Posterior cingulate gyrus (tissue), 11 donors: ENCODE results near the gene GFRA4.

Experiments
- DNase-seq, 10 donors: peaks; one replicate each; pipeline versions ENCODE4 v3.0.0 to v3.0.0-alpha.2; 2020 to 2021; ENCODE audit warnings: mixed read lengths in 3 of 10
- intact Hi-C: fragments of 100-400 bp; cut with DNase I; formaldehyde crosslinking; loops from one replicate; pipeline ENCODE4 v1.15.1; 2023

The GFRA4 gene

GRCh38 chr20:3663031-3663701 lies at the start of gene GFRA4:
GFRA4 (minus strand) TSS chr20:3663399; CDS start chr20:3663399, 0 bp downstream.
- intact Hi-C loops = no loop called here
- DNase-seq = peak in 2 of 10 donors; percentile 76 to 84

GRCh38 chr20:3712279-3712873 lies 49.2 kb upstream of the GFRA4 start, which contains the start of gene SIGLEC1:
SIGLEC1 (minus strand) TSS chr20:3712600; CDS start chr20:3707128, 5,472 bp downstream.
- peak in 6 of 10 donors; percentile 17 to 91 (median 52) for DNase-seq
- intact Hi-C loops = no loop called here

DNA sequence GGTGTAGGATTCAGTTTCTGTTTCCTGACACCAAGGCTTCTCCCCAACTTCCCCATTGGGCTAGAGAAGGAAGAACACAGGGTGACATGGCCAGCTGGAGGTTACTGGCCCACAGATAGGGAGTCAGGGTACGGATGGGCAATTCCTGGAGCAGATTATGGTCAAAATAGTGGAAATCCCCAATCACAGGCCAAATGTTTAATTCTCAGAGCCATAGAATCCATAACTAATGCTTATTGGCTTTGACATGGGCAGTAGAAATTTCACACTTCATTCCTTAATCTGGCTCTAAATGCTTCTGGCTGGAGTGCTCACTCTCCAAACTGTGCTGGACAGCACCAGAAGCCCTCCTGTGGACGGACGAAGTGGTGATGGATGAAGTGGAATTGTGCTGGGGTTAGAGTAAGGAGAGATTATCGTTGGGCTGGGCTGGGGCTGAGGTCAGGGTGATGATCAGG lies 48.3 kb upstream of the GFRA4 start:
- peak in 1 of 10 donors; percentile 4 for DNase-seq
- intact Hi-C loops = loop anchor here (1.0 kb wide), 2 partner anchors 35 to 148 kb away; no protein-coding TSS in a partner anchor

DNA sequence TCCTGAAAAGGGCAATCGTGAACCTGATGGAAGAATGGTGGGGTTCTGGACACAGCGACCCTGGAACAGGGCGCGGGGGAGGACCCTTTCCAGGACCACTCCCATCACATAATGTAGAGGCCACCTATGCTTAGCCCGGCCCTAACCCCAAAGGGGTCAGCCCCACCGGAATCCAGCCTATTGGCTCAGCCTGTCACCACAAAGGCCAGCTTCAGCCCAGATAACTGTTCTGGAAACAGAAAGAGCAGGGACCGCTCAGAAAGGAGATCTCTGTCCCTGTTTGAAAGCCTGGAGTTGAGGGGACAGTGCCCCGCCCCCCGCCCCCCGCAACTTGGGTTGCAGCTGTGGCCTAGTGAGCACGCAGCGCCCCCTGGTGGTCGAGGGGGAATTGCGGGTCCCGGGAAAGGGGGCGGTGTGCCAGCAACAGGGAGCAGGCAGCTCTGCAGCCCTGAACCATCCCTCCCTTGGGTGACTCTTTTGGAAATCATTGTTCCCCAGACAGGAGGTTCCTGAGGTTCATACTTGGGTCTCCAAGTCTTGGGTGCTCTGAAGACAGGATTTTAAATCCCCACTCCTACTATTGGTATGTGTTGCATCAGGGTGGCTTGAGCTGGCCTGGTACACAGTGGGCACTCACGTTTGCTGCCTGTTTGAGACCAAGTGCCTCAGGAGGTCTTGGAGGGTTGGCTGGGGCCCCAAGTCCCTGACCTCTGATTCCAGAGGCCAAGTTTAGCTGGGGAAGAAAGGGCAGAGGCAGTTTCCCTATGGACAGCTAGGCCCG lies 47.7 kb upstream of the GFRA4 start:
- intact Hi-C loops = loop anchor here (1.0 kb wide), 2 partner anchors 35 to 148 kb away; no protein-coding TSS in a partner anchor
- DNase-seq = peak; percentile 41 to 95 (median 79)

DNA sequence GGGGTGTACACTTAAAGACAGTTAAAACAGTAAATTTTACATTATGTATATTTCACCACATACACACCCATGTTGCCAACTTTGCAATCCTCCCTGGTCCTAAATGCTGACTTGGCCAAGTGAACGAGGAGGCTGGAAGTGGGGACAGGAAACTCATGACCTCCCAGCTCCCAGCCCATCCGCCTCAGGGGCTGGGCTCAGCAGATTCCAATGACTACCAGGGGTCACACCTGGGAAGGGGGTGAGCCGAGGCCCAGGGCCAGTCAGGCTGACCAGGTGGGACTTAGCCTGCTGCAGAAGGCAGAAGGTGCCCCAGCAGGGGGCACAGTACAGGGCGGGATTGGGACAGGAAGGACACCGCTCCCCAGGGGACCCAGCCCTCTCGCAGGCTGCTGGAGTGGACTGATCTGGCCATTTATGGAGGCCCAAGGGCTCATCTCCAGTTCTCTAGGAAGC lies 46.8 kb upstream of the GFRA4 start:
- intact Hi-C loops = no loop called here
- peak in 2 of 10 donors; percentile 46 to 81 for DNase-seq

GRCh38 chr20:3707508-3707899 lies 44.3 kb upstream of the GFRA4 start:
- intact Hi-C loops = no loop called here
- peak in 2 of 10 donors; percentile 5 to 18 for DNase-seq

GRCh38 chr20:3706774-3707507 lies 43.7 kb upstream of the GFRA4 start:
- peak in 2 of 10 donors; percentile 45 to 74 for DNase-seq
- intact Hi-C loops = no loop called here

DNA sequence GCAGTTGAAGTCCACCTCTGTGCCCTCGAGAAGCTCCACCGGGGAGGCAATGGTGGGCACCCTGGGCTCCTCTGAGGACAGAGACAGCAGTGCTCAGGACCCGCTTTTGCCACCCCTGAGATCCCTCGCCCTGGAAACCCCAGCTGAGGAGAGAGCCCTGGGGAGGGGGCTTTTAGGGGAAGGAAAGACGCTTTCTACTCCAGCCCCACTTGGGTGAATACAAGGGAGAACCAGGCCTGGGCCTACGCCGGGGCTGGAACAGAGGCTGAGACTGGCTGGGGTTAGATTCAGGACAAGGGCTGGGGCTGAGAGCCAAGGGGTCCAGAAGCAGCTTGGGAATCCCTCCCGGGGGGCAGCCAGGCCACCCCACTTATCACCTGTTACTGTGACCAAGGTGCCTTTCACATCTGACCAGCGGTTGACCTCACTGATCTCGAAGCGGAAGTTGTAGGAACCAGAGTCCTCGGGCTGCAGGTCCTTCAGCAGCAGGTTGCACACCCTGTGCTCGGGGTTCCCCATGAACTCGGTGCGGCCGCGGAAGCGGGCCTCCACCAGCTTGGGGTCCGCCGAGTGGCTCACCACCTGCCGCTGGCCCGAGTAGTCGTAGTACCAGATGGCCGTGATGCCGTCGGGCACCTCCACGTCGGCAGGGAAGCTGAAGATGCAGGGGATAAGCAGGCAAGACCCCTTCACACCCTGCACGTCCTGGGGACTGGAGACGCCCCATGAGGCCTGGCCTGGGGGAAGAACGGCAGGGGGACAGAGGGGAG lies 43.0 kb upstream of the GFRA4 start:
- peak in 2 of 10 donors; percentile 41 to 66 for DNase-seq
- intact Hi-C loops = no loop called here

GRCh38 chr20:3705491-3705969 lies 42.3 kb upstream of the GFRA4 start:
- intact Hi-C loops = no loop called here
- peak in 2 of 10 donors; percentile 46 to 57 for DNase-seq

DNA sequence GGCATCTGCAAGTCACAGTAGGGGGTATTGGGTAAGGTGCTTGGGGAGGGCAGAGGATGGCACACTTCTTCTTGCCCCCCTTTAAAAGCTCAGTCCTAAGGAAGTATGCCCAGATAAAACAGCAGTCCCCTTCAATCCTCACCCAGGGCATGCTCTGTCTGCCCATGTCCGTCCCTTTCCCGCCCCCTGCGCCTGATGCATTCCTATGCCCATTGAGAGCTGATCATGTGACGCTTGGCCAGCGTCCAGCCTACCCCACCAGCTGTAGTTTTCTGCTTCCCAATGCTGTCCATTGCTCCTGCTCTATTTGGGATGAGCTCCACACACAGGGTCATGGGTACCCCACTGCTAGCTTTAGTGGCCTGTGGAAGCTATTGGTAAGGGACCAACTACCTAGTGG lies 40.9 kb upstream of the GFRA4 start:
- intact Hi-C loops = no loop called here
- peak in 2 of 10 donors; percentile 41 to 76 for DNase-seq

GRCh38 chr20:3702611-3703391 lies 39.6 kb upstream of the GFRA4 start:
- peak in 2 of 10 donors; percentile 33 to 76 for DNase-seq
- intact Hi-C loops = no loop called here

GRCh38 chr20:3701061-3701998 lies 38.1 kb upstream of the GFRA4 start:
- intact Hi-C loops = no loop called here

DNA sequence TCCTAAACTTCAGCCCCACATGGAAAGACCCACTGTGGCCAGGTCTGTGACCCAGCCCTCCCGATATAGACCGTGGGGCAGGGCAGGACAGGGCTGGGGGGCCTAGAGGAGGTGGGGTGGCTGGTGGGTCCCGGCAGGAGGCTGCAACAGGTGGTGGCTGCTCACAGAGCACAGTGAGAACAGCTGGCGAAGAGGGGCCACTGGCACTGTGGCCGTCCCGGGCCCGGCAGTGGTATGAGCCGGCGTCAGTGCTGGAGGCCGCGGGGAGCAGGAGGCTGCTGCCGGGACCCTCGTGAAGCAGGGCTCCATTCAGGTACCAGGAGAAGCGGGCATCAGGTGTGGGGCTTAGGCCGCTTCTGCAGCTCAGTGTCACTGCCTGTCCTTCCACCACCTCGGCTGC lies 35.8 kb upstream of the GFRA4 start:
- peak in 2 of 10 donors; percentile 46 to 55 for DNase-seq
- intact Hi-C loops = no loop called here

More at GRCh38 chr20:3701061-3701998, 38.1 kb upstream of the GFRA4 start:
- peak in 2 of 10 donors; percentile 47 to 51 for DNase-seq

- intact Hi-C loops = no loop called here
- DNase-seq = peak in 2 of 10 donors; percentile 32 to 55
Measured at GRCh38 chr20:3698591-3699001, 35.4 kb upstream of the GFRA4 start.

DNA sequence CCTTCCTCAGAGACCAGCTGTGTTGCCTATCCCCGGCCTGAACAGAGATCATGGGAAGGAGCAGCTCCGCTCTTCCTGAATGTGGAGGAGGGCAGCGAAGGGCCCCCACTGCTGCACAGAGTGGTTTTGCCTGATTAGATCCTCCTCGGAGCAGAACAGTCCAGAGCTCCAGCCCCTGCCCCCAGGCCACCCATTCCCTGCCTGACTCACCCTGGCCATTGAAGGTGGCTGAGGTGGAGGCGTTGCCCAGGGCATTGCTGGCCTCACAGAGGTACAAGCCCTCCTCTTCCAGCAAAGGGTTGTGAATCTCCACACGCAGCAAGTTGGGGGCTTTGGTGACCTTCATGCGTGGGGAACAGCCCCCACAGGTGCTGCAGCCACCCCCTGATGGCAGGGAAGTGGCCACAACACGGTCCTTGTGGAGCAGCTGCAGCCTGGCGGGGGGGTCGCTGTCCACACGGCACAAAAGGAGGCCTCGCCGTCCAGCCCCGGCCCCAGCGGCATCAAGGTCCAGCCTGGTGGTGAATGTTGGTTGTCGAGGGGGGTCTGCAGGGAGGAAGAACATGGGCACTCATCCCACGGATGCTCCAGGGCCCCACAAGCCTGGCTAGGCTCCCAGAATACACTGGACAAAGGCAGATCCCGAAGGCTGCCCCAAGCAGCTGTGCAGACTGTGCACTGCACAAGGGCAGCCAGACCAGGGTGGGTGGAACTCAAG lies 34.5 kb upstream of the GFRA4 start:
- peak in 2 of 10 donors; percentile 60 to 62 for DNase-seq
- intact Hi-C loops = no loop called here

DNA sequence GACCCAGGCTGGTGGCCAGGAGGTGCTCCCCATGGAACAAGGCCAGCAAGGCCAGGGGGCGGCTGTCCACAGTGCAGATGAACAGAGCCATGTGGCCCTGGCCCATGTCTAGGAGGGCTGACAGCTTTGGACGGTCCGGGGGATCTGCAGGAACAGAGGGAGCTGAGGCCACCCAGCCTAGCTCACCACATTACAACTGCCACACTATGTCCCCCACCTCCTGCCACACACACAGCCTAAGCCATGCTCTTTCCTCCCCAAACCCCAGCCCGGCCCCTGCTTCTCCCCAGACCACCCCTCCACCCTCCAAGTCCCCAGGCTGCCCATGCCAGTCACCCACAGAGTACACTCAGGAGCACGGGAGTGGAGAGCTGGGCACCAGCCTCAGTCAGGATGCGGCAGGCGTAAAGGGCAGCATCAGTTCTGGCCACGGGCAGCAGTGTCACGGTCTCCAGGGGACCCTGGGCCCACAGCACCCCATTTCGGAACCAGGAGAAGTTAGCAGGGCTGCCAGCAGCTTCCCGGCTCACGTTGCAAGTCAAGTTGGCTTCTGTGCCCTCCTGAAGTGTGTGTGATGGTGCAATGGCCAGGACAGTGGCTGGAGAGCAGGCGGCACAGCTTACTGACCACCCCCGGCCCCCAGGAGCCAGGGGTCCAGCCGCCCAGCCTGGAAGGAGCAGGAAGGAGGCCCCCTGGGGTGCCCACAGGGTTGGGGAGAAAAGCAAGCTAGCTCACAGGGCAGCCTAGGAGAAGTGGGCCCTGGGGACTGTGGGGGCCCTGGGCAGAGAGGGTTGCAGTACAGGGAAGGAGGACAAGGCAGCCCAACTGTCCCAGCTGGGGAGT lies 33.8 kb upstream of the GFRA4 start:
- peak in 2 of 10 donors; percentile 52 to 62 for DNase-seq
- intact Hi-C loops = no loop called here
